ENCODE measurements around the gene DNAJA3. TPM values are rescaled to one million over a fixed set of nuclear protein-coding genes. Genes with fewer than 3 reads are reported as not detected.

DNAJA3 gene
- total RNA-seq, 2 experiments from 2014 or later: 86.8 to 101 TPM

DNA sequence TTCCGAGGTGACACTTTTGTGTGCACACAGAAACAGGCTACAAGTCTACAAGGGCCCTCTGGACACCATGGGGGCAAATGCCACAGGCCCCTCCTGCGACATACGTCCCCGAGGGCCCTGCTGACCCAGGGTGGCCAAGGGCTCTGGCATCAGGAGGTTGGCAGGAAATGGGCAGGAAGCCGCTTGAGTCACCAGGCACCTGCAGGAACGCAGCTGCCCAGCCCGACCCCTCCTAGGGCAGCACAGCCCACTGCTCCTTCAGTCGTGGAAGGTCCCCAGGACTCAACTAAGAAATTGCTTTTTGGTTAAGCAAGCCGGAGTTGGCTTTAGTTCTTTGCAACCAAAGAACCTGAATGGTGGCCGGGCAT, 17.4 kb upstream of the DNAJA3 start:
- H3K4me1 Mint-ChIP-seq (ENCODE audit: low read depth): peaks cover 17% of the 10 kb centered on the region
- ATAC-seq (no peak), DNase-seq (no peak)
- TF ChIP-seq, protein P1, sequence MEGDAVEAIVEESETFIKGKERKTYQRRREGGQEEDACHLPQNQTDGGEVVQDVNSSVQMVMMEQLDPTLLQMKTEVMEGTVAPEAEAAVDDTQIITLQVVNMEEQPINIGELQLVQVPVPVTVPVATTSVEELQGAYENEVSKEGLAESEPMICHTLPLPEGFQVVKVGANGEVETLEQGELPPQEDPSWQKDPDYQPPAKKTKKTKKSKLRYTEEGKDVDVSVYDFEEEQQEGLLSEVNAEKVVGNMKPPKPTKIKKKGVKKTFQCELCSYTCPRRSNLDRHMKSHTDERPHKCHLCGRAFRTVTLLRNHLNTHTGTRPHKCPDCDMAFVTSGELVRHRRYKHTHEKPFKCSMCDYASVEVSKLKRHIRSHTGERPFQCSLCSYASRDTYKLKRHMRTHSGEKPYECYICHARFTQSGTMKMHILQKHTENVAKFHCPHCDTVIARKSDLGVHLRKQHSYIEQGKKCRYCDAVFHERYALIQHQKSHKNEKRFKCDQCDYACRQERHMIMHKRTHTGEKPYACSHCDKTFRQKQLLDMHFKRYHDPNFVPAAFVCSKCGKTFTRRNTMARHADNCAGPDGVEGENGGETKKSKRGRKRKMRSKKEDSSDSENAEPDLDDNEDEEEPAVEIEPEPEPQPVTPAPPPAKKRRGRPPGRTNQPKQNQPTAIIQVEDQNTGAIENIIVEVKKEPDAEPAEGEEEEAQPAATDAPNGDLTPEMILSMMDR (IDR thresholded peaks at IDR 0.05): no peak
- H3K27me3 Mint-ChIP-seq: no peaks in the 10 kb centered on the region
- H3K9me3 Mint-ChIP-seq: no peaks in the 10 kb centered on the region
- intact Hi-C loops (cut with micrococcal nuclease): no loop called here
- CTCF ChIA-PET: no interaction called here
- H3K4me3 Mint-ChIP-seq: no peak overlapping the region
- peaks cover 24% of the 10 kb centered on the region for H3K36me3 Mint-ChIP-seq (ENCODE audit: low read depth)
- POLR2A ChIA-PET: no interaction called here
- no peak overlapping the region for H3K27ac Mint-ChIP-seq

DNA sequence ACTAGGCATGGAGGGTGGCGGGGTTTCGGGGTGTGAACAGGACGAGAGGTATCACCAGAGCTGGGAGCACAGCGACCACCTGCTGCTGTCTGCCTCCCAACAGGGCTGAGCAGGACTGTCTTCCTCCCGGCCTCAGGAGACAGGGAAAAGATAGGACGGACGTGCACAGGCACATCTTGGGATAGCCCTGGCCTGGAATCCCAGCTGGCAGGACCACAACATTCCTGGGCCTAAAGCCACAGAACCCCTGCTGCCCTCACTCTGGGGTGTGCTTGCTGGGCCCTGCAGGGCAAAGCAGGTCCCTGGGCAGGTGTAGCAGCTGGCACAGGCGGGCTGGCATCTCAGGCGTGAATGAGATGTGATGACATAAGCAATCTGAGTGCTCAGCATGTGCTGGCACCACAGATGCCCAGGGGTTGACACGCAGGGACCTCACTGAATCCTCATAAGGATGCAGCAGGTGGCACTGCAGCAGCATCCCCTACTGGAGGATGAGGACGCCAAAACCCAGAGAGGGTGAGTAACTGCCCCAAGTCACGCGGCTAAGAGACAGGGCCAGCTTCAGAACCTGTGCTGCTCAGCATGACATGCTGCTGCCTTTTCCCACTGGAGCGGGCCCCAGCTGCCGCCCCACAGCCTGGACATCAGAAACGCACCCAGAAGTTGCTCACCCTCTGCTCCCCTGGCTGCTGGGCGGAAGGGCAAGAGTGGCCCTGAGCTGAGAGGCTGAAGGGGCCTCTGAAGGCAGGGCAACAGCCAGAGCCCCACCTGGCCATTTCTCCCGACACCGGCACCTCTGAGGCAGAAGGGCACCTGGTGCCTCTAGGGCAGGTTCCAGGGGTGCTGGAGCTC, 16.4 kb upstream of the DNAJA3 start:
- DNase-seq (peak; percentile 24), ATAC-seq (no peak)
- Mint-ChIP-seq H3K4me1 (ENCODE audit: low read depth) (peaks cover 21% of the 10 kb centered on the region), H3K4me3 (no peak overlapping the region), H3K9me3 (no peaks in the 10 kb centered on the region), H3K27me3 (no peaks in the 10 kb centered on the region), H3K36me3 (ENCODE audit: low read depth) (peaks cover 20% of the 10 kb centered on the region), H3K27ac (no peak overlapping the region)
- intact Hi-C loops (cut with micrococcal nuclease): no loop called here
- TF ChIP-seq, protein P1 (IDR thresholded peaks at IDR 0.05): no peak
- ChIA-PET CTCF (interaction anchor here (0.7 to 2.1 kb wide), 4 partner anchors 16 to 155 kb away, joined by 3 to 8 read pairs (median 4); no protein-coding TSS in a partner anchor), POLR2A (interaction anchor here (0.7 to 1.6 kb wide), 4 partner anchors 14 to 38 kb away, joined by 3 to 6 read pairs (median 3); partner anchors contain the start of gene VASN)

DNA sequence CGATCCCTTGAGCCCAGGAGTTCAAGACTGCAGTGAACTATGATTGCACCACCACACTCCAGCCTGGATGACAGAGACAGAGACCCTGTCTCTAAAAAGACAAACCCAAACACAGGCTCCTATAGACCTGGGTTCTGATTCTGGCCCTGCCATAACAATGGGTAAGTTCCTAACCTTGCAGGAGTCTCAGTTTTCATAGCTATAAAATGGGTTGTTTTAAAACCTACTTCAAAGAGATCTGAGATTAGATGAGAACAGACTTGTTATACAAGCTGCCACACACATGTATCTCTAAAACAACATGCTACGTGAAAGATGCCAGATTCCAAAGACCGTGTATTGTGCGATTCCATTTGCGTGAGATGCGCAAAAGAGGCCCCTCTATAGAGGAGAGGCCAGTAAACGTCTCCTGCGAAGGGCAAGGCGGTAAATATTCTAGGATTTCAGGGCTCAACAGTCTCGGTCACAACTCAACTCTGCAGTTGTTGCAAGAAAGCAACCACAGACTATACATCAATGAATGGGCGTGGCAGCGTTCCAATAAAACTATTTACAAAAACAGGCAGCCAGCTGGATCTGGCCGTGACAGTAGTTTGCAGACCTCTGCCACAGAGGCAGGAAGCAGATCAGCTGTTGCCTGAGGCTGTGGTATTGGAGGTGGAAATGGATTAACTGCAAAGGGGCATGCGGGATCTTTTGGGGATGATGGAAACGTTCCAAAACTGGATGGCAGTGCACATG, 15.2 kb upstream of the DNAJA3 start:
- peaks cover 21% of the 10 kb centered on the region for H3K36me3 Mint-ChIP-seq (ENCODE audit: low read depth)
- no peaks in the 10 kb centered on the region for H3K9me3 Mint-ChIP-seq
- TF ChIP-seq, protein P1 (IDR thresholded peaks at IDR 0.05): no peak
- DNase-seq: no peak
- H3K4me1 Mint-ChIP-seq (ENCODE audit: low read depth): peaks cover 33% of the 10 kb centered on the region
- intact Hi-C loops (cut with micrococcal nuclease): loop anchor here (10.0 kb wide), 1 partner anchor 56 kb away; the partner anchor contains the start of gene PAM16
- no peak for ATAC-seq
- POLR2A ChIA-PET: interaction anchor here (0.6 to 1.6 kb wide), 5 partner anchors 15 to 729 kb away, joined by 3 to 6 read pairs (median 3); partner anchors contain the start of gene VASN
- peak overlapping the region; percentile 20 for H3K27ac Mint-ChIP-seq
- H3K4me3 Mint-ChIP-seq: no peak overlapping the region
- CTCF ChIA-PET: interaction anchor here (0.7 to 9.9 kb wide), 7 partner anchors 8 to 156 kb away, joined by 3 to 87 read pairs (median 4); no protein-coding TSS in a partner anchor
- no peaks in the 10 kb centered on the region for H3K27me3 Mint-ChIP-seq

DNA sequence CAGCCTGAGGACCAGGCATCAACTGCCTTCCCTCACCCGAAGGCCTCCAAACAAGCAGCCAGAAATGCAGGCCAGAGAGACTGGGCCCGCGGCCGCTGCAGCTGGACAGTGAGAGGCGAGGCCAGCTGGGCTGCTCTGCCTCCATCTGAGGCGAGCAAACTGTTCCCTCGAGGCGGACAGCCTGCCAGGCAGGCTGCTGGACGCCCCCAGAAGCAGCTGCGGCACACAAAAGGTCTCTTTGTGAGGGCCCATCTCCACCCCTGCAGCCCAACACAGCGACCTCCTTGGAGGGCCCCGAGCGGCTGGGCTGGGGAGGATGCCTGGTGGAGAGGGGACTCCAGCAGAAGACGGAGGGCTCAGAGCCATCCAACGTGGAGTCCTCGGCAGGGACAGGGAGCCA, 14.0 kb upstream of the DNAJA3 start:
- H3K4me1 Mint-ChIP-seq (ENCODE audit: low read depth): peaks cover 33% of the 10 kb centered on the region
- TF ChIP-seq, protein P1 (IDR thresholded peaks at IDR 0.05): no peak
- no peaks in the 10 kb centered on the region for H3K27me3 Mint-ChIP-seq
- H3K4me3 Mint-ChIP-seq: no peak overlapping the region
- POLR2A ChIA-PET: interaction anchor here (0.6 to 1.0 kb wide), 2 partner anchors 11 to 20 kb away, joined by 3 read pairs; no protein-coding TSS in a partner anchor
- peaks cover 22% of the 10 kb centered on the region for H3K36me3 Mint-ChIP-seq (ENCODE audit: low read depth)
- H3K9me3 Mint-ChIP-seq: no peaks in the 10 kb centered on the region
- CTCF ChIA-PET: interaction anchor here (9.9 kb wide), 1 partner anchor 9 kb away, joined by 87 read pairs; no protein-coding TSS in a partner anchor
- intact Hi-C loops (cut with micrococcal nuclease): loop anchor here (10.0 kb wide), 1 partner anchor 57 kb away; the partner anchor contains the start of gene PAM16
- DNase-seq (no peak), ATAC-seq (no peak)
- H3K27ac Mint-ChIP-seq: no peak overlapping the region

All from activated CD8-positive, alpha-beta T cell treated with anti-CD3 and anti-CD28 coated beads for 36 hours (primary cell).